ENCODE measurements around the gene TUBA1A.
"Not testable (repeated sequence)": the region's sequence is repeated elsewhere in the genome, so short reads cannot be mapped to it uniquely, and the experiment has no call there.

TUBA1A gene

DNA sequence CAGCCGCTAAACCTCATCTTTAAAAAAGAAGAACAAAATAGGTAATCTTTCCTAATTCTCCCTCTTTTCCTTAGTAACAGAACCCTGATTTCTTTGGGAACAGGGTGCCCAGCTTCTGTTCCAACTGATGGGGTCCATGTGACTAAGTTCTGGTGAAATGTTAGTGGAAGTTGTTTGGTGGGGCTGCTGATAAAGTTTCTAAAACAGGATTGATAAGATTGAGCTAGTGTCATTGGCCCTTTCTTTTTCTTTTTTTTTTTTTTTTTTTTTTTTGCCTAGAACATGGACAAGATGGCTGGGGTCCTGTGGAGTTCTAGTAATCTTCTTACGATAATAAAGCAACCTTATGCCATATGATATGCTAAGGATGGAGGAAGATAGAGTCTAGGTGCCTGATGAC is 41.5 kb downstream of the TUBA1A start:
- no peak for DNase-seq (ENCODE audit: low spot score)

DNA sequence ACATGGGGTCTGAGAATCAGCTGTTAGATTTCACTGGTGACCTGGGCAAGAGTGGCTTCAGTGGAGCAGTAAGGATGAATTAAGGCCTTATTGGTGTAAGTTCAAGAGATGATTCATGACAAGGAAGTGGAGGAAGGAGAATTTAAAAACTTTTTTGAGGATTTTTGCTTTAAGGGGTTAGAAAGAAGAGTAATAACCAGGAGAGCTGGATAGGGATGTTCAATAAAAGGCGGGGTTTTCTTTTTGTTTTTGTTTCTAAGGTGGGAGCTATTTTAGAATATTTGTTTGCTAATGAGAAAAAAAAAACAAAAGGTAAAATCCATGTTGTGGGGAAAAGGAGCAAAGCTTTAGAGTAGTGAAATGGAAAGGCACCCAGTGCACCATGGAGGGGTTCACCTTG is 42.5 kb downstream of the TUBA1A start:
- DNase-seq (ENCODE audit: low spot score): no peak

DNA sequence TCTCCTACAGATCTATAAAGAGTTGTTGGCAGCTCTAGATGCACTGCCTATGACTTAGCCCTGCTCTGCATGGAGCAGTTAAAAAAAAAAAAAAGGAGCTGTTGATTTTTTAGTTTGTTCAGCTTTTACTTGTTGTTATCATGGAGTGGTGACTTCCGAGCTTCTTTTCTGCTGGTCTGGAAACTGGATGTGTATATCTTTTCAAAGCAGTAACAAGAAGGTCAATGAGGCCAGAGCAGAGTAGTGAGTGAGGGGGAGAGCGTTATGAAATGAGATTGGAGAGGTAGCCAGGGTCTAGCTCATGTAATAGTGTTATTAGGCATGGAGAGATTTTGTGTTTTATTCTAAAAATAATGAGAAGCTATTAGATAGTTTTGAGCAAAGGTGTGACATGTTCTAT is 44.5 kb downstream of the TUBA1A start:
- DNase-seq (ENCODE audit: low spot score): no peak

DNA sequence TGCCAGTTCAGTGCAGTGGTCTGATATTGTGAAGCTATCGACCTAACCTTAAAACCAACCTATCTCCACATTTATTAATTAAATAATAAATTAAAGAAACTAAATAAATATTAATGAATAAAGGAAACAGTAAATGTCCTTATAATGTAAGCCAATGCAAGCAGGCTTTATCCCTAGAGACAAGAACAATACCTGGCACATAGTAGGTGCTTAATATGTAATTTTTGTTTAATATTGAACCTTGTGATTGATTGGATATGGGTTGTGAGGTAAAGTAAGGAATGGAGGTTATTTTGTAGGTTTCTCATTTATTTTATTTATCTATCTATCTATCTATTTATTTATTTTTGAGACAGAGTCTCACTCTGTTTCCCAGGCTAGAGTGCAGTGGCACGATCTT is 49.9 kb downstream of the TUBA1A start:
- no peak for DNase-seq (ENCODE audit: low spot score)

DNA sequence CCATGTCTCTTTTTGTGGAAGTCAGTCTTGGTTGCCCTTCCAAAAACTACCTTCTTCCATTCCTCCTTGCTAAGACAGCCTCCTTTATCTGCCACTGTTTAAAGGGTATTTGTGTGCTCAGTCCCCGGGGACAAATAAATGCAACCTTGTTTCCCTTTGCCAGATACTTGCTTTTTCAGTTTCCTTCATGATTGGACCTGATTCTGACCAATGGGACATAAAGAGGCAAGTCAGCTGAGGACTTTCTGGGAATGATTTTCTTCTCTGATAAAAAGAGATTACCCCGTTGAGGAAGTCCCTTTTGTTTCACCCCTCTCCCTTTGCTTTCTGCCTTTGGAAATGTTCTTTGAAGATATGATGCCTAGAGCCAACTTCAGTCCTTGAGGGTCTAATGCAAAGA is 50.3 kb downstream of the TUBA1A start:
- no peak for DNase-seq (ENCODE audit: low spot score)

DNA sequence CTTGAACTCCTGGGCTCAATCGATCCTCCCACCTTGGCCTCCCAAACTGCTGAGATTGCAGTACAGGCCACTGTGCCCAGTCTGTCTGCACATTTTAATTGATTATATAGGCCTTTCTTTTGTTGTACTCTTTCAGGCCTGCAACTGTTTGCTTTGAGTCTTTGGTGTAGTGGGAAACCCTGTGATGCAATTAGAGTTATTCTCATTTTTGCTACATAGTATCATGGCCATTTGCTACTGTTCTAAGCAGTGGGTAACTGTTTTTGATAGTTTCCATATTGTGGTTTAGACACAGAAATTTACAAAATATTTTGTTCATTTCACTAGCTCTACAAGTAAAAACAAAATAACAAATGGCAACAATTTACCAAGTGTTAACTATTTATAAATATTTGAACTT is 51.4 kb downstream of the TUBA1A start:
- DNase-seq (ENCODE audit: low spot score): no peak

DNA sequence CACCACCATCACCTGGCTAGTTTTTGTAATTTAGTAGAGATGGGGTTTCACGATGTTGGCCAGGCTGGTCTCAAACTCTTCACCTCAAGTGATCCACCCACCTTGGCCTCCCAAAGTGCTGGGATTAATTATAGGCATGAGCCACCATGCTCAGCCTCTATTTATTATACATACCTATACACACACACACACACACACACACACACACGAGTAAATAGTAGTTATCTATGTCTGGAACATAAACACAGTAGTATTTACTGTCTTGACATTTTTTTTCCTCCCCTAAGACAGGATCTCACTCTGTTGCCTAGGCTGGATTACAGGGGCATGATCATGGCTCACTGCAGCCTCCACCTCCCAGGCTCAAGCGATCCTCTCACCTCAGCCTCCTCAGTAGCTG is 51.9 kb downstream of the TUBA1A start:
- DNase-seq (ENCODE audit: low spot score): not testable (repeated sequence)

Data from hepatic stellate cell (primary cell).